M059J (cell line): ENCODE data around the gene DACH1. TPM values are rescaled to one million over a fixed set of nuclear protein-coding genes. Genes with fewer than 3 reads are reported as not detected.

Source experiments
- DNase-seq: peaks from one replicate; pipeline ENCODE4 v3.0.0-alpha.2; 2012; ENCODE audit warnings: low read depth
- total RNA-seq: library from RNA; depleted of rRNA; stranded (reverse); fragments of >200 nt; shearing (Covaris generic); gene quantifications from 2 replicates; pipeline ENCODE4 v1.2.3, GENCODE V29; 2014

DACH1 gene
- total RNA-seq, 1 experiment from 2014 or later: not detected

DNA sequence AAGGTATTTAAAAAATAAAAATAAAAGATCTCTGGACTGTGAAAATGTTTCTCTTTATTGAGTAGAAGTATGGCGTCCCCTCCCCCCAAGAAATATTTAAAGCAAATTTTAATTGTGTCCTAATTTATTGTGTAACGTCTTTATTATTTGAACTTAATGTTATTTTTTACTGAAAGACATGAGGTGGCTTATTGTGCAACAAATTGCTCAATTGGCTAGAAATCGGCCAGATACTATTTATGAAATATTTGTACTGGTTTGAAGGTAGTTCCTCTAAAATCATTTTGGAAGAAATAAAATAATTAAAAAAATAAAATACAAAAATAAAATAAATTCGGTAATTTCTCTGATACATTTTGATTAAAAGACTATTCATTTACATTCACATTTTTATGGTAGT, 162.3 kb downstream of the DACH1 start:
- DNase-seq: no peak

- DNase-seq: no peak
These were observed 163.9 kb downstream of the DACH1 start for GRCh38 chr13:71703138-71703537.

- DNase-seq: no peak
These were observed 164.8 kb downstream of the DACH1 start for GRCh38 chr13:71702253-71702652.

DNA sequence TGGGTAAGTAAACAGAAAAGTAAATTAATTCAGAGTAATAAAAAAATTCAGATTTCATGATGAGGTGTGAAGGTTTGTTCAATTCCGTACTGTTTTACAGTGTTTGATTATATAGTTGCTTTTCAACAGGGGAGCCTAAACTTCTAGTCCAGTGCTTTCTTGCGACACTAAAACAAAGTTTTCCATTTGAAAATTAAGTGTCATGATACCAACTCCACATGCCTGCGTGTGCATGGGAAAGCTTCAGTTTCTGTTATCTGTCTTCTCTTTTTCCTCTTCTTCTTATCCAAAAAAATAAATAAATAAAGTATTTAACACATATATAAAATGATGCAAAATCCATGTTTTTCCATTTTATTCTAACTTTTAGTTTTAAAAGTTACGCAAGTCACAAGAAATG, 165.3 kb downstream of the DACH1 start:
- no peak for DNase-seq

GRCh38 chr13:71699342-71699741, 167.7 kb downstream of the DACH1 start:
- no peak for DNase-seq

DNA sequence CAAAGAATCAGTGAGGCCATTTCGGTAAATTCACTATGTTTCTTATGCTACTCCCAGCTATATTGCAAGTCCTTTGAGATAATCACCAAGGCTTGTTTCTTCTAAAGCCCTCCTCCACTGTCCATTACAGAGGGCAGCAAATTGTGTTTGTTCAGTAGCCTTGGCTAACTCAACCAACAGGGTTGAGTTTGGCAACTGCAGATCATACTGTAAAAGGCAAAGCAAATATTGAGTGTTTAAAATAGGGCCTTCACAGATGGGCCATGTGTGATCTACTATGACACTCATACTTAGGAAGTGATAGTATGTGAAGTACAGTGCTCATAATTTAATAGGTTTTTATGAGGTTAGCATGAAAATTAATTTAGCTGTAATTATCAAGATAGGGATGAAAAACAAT, 171.3 kb downstream of the DACH1 start:
- no peak for DNase-seq

GRCh38 chr13:71685072-71685471, 181.9 kb downstream of the DACH1 start:
- DNase-seq: no peak

DNA sequence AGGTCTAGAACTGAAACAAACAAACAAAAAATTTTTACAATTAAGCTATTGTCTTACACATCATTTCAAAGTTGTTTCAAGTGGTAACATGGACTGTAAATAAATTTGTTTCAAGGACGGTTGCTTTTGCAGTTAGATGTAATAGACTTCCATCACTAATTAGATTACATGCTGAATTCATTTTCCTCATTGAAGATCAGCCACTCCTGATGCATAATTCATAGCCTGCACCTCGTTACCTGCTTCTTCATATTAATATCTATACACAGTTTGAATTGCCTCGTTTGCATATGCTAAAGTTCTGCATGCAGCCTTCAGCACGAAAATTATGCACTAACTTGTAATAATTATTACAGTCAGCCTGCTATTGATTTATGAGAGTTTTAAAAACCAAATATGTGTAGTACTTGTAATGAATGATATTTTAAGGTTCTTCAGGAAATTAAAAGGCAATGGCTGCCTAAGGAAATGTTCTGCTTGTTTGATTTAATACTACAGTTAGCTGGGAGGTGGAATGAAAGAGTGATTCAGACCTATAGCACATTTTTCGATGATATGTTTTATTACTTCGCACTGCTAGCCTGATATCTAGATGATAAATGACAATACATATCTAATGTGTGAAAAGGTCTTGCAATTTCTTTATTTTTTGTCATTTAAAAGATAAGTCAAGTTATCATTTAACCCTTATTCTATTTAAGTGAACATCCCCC, 184.9 kb downstream of the DACH1 start:
- DNase-seq: no peak

DNA sequence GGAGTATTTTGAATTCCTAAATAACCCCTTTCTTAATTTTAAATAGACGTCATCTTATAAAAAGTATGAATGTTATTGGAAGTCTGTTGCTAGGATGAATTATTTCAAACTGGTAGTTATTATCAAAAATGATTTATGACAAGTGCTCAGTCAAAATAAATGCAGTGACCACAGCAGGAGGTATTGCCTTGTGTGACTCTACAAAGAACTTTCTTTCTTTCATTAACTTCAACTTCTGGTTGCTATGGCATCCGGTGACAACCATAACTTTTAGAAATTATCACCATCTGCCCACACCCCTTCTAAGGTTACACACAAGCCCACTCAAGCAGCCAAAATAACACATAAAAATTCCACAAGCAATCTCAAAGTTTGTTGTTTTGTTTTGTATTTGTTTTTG, 189.9 kb downstream of the DACH1 start:
- no peak for DNase-seq

DNA sequence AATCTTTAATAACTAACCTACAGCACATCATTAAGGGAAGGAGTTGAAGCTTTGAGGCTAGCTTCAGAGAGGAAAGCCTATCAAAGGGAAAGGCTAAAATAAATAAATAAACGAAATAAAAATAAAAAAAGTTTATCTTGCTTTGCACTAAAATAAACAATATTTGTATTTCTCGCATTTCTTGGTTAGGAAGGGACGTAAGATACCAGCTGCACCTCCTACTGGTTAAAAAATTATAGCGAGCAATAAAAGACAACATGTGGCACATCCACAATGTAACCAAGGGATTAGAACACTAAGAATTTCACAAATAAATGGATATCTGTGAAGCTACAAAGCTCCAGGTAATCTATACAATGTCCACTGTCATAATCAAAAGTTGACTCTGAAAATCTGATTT, 194.5 kb downstream of the DACH1 start:
- DNase-seq: no peak

- DNase-seq: no peak
These were observed 203.6 kb downstream of the DACH1 start for GRCh38 chr13:71663431-71663830.

DNA sequence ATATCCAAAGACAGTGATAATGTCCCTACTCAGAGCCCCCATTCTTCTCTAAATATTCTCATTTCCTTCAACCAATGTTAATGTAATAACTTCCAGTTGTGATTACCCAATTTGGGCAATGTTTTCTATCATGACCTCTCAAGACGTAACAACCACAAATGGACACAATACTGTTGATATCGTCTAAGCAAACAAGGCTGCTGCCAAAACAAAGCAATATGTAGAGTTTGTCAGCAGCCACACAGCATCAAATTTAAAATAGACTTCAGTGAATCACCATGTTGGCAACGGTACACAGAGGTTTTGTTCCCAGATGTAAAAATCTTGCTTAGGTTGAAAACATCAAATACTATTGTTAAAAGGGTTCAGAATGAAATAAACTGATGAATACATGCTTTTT, 205.1 kb downstream of the DACH1 start:
- no peak for DNase-seq

GRCh38 chr13:71659404-71659803, 207.6 kb downstream of the DACH1 start:
- no peak for DNase-seq

- no peak for DNase-seq
These were observed 221.5 kb downstream of the DACH1 start for GRCh38 chr13:71645467-71645866.

GRCh38 chr13:71644579-71644978, 222.4 kb downstream of the DACH1 start:
- no peak for DNase-seq

GRCh38 chr13:71643448-71643860, 223.6 kb downstream of the DACH1 start:
- DNase-seq: no peak

GRCh38 chr13:71638751-71639150, 228.3 kb downstream of the DACH1 start:
- DNase-seq: no peak

GRCh38 chr13:71634602-71635443, 232.2 kb downstream of the DACH1 start:
- no peak for DNase-seq

DNA sequence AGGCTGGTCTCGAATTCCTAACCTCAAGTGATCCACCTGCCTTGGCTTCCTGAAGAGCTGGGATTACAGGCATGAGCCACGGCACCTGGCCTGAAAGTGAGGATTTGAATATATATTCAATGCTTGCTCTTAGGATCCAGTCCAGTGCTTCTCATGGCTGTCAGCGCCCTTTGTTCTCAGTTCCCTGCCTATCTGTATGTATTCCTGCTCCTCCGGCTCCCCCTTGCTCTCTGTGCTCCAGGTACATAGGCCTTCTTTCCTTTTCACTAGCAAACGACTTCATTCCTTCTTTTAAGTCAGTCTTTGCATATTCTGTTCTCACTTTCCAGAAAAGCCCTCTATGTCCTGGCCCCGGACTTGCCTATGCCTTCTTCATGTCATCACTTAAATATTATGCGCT, 232.8 kb downstream of the DACH1 start:
- no peak for DNase-seq

- DNase-seq: no peak
These were observed 234.3 kb downstream of the DACH1 start for GRCh38 chr13:71632721-71633120.

DNA sequence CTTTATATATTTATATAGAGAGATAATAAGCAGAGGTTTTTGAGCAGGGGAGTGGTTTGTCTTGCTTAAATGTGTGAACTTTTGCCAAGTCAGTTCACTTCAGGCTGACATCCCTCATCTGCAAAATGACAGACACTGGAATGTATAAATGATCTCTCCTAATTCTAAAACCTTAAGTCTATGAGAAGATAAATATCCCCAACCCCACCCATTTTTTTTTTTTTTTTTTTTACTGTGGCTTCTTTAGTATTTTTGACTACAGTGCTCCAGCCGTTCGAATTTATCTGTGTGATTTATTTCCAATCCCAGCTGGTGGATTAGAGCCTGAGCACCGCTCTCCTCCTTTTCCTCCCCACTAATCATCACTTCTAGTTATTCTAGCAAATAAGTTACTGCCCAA, 234.8 kb downstream of the DACH1 start:
- DNase-seq: no peak

DNA sequence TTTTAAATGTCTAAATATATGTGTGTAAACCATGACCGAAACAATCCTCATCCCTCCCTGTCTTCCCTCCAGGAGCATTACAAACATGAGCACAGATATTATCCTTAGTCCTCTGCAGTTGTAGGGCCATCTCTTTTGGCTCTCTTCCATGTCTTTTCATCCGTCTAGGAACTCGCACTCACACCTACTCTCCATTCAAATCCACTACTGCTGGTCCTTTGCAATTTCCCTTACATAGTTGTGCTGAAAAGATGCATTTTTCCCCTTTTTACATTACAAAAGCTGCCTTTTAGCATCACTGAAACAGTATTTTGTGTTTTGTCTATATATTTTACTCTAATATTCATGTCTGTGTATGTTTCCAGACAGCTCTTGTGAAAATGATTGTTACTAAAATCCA, 237.8 kb downstream of the DACH1 start:
- no peak for DNase-seq

DNA sequence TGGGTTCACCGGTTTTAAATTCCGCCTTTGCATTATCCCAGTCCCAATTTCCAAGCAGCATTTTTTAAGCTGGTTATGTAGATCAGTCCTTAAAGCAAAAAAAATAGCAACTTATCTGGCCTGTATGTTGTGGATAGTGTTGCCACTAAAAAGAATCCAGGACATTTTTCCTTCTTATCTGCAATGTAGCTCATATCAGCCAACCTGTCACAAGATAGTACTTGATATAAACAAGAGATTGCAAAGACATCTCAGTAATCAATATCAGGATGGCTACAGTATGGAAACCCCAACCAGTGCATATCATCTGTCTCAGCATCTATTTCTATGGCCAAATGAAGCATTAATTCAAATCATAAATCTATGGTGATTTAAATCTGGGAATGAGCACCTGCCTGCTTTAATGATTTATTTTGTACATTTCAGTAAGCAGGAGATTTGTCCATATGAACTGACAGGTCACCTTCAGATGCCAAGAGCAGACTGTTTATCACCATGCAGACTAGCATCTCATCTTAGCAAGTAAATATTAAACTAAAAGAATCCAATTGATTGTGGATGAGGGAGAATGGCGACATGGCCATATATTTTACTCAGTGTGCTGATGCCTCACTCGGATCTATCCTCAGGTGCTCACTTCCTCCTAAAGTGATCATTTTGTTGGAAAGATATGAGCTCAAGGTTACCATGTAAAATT, 240.4 kb downstream of the DACH1 start:
- DNase-seq: no peak
